Cardiac septum (tissue), 1 donor: ENCODE results near the gene DPY19L1. TPM values are rescaled to one million over a fixed set of nuclear protein-coding genes. Genes with fewer than 3 reads are reported as not detected.
"Not testable (repeated sequence)": the region's sequence is repeated elsewhere in the genome, so short reads cannot be mapped to it uniquely, and the experiment has no call there.

ENCODE experiments used
- DNase-seq: peaks from one replicate; pipeline ENCODE4 v3.0.0-alpha.2; 2020; ENCODE audit warnings: low spot score
- intact Hi-C: fragments of 100-400 bp; cut with DNase I; formaldehyde crosslinking; loops from one replicate; pipeline ENCODE4 v1.14.0; 2022
- total RNA-seq: library from RNA; stranded (reverse); fragmentation: NEBNext Ultra II Directional; extraction: Animal tissue kit (Norgen Biotek cat#: 25700); gene quantifications from one replicate; pipeline ENCODE4 v1.2.1, GENCODE V29; 2021
- donor health status: DM: no; HTN: no; CAD: no.

The DPY19L1 gene
- total RNA-seq, 1 donor from 2014 or later: 29.0 TPM

GRCh38 chr7:34945894-34946477 lies 91.3 kb downstream of the DPY19L1 start:
- intact Hi-C loops, DNase-seq: not testable (repeated sequence)

GRCh38 chr7:34939175-34939574 lies 98.1 kb downstream of the DPY19L1 start:
- no peak for DNase-seq
- intact Hi-C loops: no loop called here

- intact Hi-C loops: not testable (repeated sequence)
Observed at GRCh38 chr7:34935735-34936165, 101.5 kb downstream of the DPY19L1 start.

GRCh38 chr7:34931739-34932138 lies 105.5 kb downstream of the DPY19L1 start:
- intact Hi-C loops: no loop called here

More at GRCh38 chr7:34935735-34936165, 101.5 kb downstream of the DPY19L1 start:
- not testable (repeated sequence) for DNase-seq

GRCh38 chr7:34929783-34930182 lies 107.5 kb downstream of the DPY19L1 start:
- DNase-seq, intact Hi-C loops: not testable (repeated sequence)

More at GRCh38 chr7:34931739-34932138, 105.5 kb downstream of the DPY19L1 start:
- no peak for DNase-seq

- intact Hi-C loops: no loop called here
- DNase-seq: no peak
Observed at GRCh38 chr7:34928560-34928959, 108.7 kb downstream of the DPY19L1 start.

GRCh38 chr7:34928052-34928451 lies 109.2 kb downstream of the DPY19L1 start:
- no peak for DNase-seq
- intact Hi-C loops: no loop called here

GRCh38 chr7:34920470-34920869 lies 116.8 kb downstream of the DPY19L1 start:
- intact Hi-C loops, DNase-seq: not testable (repeated sequence)

GRCh38 chr7:34919038-34919437 lies 118.2 kb downstream of the DPY19L1 start:
- intact Hi-C loops, DNase-seq: not testable (repeated sequence)

GRCh38 chr7:34918198-34918861 lies 119.0 kb downstream of the DPY19L1 start:
- intact Hi-C loops, DNase-seq: not testable (repeated sequence)

- intact Hi-C loops, DNase-seq: not testable (repeated sequence)
Observed at GRCh38 chr7:34917515-34917914, 119.8 kb downstream of the DPY19L1 start.

GRCh38 chr7:34916267-34916666 lies 121.0 kb downstream of the DPY19L1 start:
- intact Hi-C loops: no loop called here
- no peak for DNase-seq

- intact Hi-C loops: no loop called here
- no peak for DNase-seq
Observed at GRCh38 chr7:34912236-34912635, 125.0 kb downstream of the DPY19L1 start.

GRCh38 chr7:34906266-34906850 lies 130.9 kb downstream of the DPY19L1 start:
- DNase-seq, intact Hi-C loops: not testable (repeated sequence)

GRCh38 chr7:34904987-34905386 lies 132.3 kb downstream of the DPY19L1 start:
- intact Hi-C loops: no loop called here
- no peak for DNase-seq

- DNase-seq, intact Hi-C loops: not testable (repeated sequence)
Observed at GRCh38 chr7:34903921-34904320, 133.4 kb downstream of the DPY19L1 start.

GRCh38 chr7:34902182-34902581 lies 135.1 kb downstream of the DPY19L1 start:
- intact Hi-C loops: no loop called here
- DNase-seq: no peak

GRCh38 chr7:34900891-34901513 lies 136.3 kb downstream of the DPY19L1 start:
- DNase-seq: no peak
- intact Hi-C loops: no loop called here

GRCh38 chr7:34895202-34895601 lies 142.1 kb downstream of the DPY19L1 start:
- no peak for DNase-seq
- intact Hi-C loops: no loop called here

GRCh38 chr7:34889951-34890350 lies 147.3 kb downstream of the DPY19L1 start:
- no peak for DNase-seq
- intact Hi-C loops: no loop called here
